Mesothelial cell of epicardium (in vitro differentiated cells): ENCODE results near the gene CDR2. TPM values are rescaled to one million over a fixed set of nuclear protein-coding genes. Genes with fewer than 3 reads are reported as not detected.

Experiments
- DNase-seq, 2 experiments: peaks; one replicate each; pipeline ENCODE4 v3.0.0; 2021; ENCODE audit warnings: low spot score in 2 of 2; ENCODE audit not compliant: unreplicated experiment in 2 of 2
- H3K27ac Mint-ChIP-seq: 2 replicates; pipeline ENCODE4 v1.8.0; 2021; ENCODE audit warnings: mixed read lengths
- H3K27me3 Mint-ChIP-seq: 2 replicates; pipeline ENCODE4 v1.8.0; 2021; ENCODE audit warnings: low read depth, mixed read lengths
- H3K36me3 Mint-ChIP-seq: 2 replicates; pipeline ENCODE4 v1.8.0; 2021; ENCODE audit warnings: mixed read lengths
- H3K4me1 Mint-ChIP-seq: 2 replicates; pipeline ENCODE4 v1.8.0; 2021; ENCODE audit warnings: mixed read lengths
- H3K4me3 Mint-ChIP-seq: 2 replicates; pipeline ENCODE4 v1.8.0; 2021; ENCODE audit warnings: mild to moderate bottlenecking, moderate library complexity, mixed read lengths
- H3K9me3 Mint-ChIP-seq: 2 replicates; pipeline ENCODE4 v1.8.0; 2021; ENCODE audit warnings: mixed read lengths
- total RNA-seq: library from RNA; stranded (reverse); gene quantifications from 3 replicates; pipeline ENCODE4 v1.2.1, GENCODE V29; 2021
- TF ChIP-seq, protein P1 (sequence below): fragments of 200-600 bp; sonication (generic); IDR thresholded peaks from one replicate; pipeline ENCODE4 v1.5.0; 2021; ENCODE audit warnings: antibody characterized with exemption; ENCODE audit not compliant: unreplicated experiment

CDR2 gene
- total RNA-seq, 1 donor from 2014 or later, result 33.0 TPM

DNA sequence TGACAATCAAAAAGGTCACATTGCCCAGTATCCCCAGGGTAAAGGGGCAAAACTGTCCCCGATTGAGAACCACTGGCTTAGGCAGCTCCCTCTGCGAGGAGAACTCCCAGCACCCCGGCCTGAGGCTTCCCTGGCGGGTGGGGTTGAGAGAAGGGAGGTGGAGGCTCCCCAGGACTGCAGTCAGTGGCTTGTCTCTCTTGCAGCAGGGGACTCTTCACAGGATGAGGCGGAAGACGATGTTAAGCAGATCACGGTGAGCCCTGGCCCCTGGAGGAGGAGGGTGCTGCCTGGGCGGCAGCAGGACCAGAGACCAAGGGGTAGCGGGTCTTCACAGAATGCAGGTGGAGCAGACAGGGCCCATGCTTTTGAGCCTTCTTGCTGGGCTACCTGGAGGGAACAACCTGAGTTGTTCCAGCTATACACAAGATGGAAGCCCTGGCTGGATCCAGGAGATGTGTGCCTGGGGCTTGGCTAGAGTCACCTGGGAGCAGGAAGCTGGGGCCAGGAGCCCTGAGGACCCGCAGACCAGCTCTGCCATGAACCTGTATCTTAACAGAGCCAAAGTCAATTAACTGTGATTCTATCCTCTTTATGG is 60.4 kb downstream of the CDR2 start:
- Mint-ChIP-seq H3K27me3 (no peaks in the 10 kb centered on the region), H3K36me3 (peaks cover 19% of the 10 kb centered on the region), H3K9me3 (no peaks in the 10 kb centered on the region), H3K4me3 (no peak overlapping the region), H3K4me1 (no peaks in the 10 kb centered on the region), H3K27ac (no peak overlapping the region)
- TF ChIP-seq, protein P1, sequence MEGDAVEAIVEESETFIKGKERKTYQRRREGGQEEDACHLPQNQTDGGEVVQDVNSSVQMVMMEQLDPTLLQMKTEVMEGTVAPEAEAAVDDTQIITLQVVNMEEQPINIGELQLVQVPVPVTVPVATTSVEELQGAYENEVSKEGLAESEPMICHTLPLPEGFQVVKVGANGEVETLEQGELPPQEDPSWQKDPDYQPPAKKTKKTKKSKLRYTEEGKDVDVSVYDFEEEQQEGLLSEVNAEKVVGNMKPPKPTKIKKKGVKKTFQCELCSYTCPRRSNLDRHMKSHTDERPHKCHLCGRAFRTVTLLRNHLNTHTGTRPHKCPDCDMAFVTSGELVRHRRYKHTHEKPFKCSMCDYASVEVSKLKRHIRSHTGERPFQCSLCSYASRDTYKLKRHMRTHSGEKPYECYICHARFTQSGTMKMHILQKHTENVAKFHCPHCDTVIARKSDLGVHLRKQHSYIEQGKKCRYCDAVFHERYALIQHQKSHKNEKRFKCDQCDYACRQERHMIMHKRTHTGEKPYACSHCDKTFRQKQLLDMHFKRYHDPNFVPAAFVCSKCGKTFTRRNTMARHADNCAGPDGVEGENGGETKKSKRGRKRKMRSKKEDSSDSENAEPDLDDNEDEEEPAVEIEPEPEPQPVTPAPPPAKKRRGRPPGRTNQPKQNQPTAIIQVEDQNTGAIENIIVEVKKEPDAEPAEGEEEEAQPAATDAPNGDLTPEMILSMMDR, result no peak
- no peak for DNase-seq

DNA sequence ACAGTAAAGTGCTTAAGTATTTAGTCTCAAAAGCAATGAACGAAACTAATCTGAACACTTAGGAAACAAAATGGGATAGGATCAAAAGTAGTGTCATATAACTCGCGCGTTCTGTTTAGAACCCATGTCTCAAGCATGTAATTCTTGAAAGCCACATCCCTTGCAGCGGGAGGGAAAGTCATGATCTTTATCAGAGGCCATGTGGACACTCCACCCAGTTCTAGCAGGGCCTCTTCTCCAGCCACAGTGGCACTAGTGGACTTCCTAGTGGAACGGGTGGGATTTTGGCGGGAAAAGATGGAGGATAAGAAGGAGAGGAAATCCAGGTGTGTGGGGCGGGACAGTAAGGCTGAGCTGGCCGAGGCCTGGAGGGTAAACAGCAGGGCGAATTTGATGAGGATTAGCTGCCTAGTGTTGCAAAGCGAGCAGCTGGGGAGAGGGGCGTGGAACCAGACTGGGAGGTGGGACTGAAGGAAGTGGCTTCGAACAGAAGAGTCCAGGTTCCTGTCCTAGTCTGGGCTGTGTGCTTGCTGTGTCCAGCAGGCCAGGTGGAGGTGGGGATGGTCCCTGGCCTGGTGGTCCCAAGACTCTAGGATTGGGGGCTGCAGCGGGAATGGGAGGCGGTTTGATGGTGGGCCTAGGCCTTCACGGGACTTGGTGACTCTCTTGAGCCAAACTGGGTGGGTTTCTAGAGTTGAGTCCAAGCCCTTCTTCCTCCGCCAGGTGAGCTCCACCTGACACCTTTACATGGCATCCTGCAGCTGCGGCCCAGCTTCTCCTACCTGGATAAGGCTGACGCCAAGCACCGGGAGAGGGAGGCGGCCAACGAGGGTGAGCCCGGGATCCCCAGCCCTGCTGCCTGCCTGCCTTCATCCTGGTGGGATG is 61.3 kb downstream of the CDR2 start:
- H3K4me3 Mint-ChIP-seq, result no peak overlapping the region
- no peak overlapping the region for H3K27ac Mint-ChIP-seq
- no peak for DNase-seq
- no peaks in the 10 kb centered on the region for H3K9me3 Mint-ChIP-seq
- TF ChIP-seq, protein P1, result no peak
- no peaks in the 10 kb centered on the region for H3K27me3 Mint-ChIP-seq
- no peaks in the 10 kb centered on the region for H3K4me1 Mint-ChIP-seq
- H3K36me3 Mint-ChIP-seq, result peaks cover 18% of the 10 kb centered on the region

DNA sequence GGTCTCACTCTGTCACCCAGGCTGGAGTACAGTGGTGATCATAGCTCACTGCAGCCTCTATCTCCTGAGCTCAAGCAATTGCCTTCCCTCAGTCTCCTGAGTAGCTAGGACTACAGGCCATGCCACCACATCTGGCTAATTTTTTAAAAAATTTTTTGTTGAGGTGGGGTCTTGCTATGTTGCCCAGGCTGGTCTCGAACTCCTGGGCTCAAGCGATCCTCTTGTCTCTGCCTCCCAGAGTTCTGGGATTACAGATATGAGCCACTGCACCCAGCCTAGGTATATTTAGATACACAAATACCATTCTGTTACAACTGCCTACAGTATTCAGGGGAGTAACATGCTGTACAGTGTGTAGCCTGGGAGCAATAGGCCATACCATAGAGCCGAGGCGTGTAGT is 62.9 kb downstream of the CDR2 start:
- no peak overlapping the region for H3K27ac Mint-ChIP-seq
- H3K27me3 Mint-ChIP-seq, result no peaks in the 10 kb centered on the region
- TF ChIP-seq, protein P1, result no peak
- H3K4me3 Mint-ChIP-seq, result no peak overlapping the region
- no peaks in the 10 kb centered on the region for H3K9me3 Mint-ChIP-seq
- no peaks in the 10 kb centered on the region for H3K4me1 Mint-ChIP-seq
- DNase-seq, result no peak
- H3K36me3 Mint-ChIP-seq, result peaks cover 21% of the 10 kb centered on the region

DNA sequence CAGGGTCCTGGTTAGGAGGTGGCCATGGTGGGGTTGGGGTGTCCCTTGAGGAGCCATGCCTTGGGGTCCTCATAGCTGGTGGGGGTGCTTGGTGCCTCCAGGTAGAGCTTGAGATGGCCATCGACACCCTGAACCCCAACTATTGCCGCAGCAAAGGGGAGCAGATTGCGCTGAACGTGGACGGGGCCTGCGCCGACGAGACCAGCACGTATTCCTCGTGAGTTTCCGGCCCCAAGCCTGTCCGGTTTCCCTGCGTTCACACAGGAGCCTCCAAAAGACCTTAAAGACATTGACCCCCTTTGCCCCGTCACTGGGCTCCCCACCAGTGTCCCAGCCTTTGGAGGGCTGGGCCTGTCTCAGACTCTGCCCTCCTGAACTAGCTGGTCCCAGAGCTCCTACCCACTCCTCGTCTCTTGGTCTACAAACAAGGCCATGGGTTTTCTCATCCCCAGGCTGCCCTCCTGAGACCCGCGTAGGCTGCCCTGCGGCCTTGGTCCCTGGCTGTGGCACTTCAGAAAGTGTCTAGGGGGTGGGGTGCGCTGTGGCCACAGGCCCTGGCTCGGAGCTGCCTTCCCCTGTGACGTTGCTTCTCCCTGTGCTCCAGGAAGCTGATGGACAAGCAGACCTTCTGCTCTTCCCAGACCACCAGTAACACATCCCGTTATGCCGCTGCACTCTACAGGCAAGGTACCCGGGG is 65.4 kb downstream of the CDR2 start:
- Mint-ChIP-seq H3K9me3 (no peaks in the 10 kb centered on the region), H3K36me3 (peaks cover 20% of the 10 kb centered on the region), H3K27me3 (no peaks in the 10 kb centered on the region), H3K27ac (no peak overlapping the region), H3K4me3 (no peak overlapping the region), H3K4me1 (no peaks in the 10 kb centered on the region)
- TF ChIP-seq, protein P1, result no peak
- DNase-seq, result no peak

DNA sequence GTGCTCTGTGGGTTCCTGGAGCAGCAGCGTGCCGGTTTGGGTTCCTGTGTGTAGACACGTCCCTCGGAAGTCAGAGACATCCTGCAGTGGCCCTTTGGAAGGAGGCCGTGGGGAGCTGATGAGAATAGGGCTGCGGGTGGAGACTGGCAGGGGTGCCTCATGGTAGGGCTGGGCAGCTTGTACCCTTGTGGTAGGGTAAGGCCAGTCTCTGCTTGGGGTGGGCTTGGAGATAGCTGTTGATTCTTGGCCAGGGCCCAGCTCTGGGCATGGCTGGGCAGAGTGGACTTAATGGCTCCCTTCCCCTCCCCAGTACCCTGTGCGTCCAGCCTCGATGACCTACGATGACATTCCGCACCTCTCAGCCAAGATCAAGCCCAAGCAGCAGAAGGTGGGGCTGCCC is 66.6 kb downstream of the CDR2 start:
- TF ChIP-seq, protein P1, result no peak
- DNase-seq, result no peak
- Mint-ChIP-seq H3K27me3 (no peaks in the 10 kb centered on the region), H3K27ac (no peak overlapping the region), H3K9me3 (no peaks in the 10 kb centered on the region), H3K4me3 (no peak overlapping the region), H3K36me3 (peaks cover 23% of the 10 kb centered on the region), H3K4me1 (no peaks in the 10 kb centered on the region)
